Hematopoietic multipotent progenitor cell treated with erythropoietin and hydrocortisone succinate and interleukin-3 and kit ligand, for 4 days (in vitro differentiated cells): Measurements from ENCODE around the gene TMEM30A.

Source experiments
- DNase-seq: peaks from one replicate; pipeline ENCODE4 v3.0.0-alpha.2; 2015

TMEM30A gene

GRCh38 chr6:75211920-75212590 is 72.5 kb downstream of the TMEM30A start:
- DNase-seq, result no peak

DNA sequence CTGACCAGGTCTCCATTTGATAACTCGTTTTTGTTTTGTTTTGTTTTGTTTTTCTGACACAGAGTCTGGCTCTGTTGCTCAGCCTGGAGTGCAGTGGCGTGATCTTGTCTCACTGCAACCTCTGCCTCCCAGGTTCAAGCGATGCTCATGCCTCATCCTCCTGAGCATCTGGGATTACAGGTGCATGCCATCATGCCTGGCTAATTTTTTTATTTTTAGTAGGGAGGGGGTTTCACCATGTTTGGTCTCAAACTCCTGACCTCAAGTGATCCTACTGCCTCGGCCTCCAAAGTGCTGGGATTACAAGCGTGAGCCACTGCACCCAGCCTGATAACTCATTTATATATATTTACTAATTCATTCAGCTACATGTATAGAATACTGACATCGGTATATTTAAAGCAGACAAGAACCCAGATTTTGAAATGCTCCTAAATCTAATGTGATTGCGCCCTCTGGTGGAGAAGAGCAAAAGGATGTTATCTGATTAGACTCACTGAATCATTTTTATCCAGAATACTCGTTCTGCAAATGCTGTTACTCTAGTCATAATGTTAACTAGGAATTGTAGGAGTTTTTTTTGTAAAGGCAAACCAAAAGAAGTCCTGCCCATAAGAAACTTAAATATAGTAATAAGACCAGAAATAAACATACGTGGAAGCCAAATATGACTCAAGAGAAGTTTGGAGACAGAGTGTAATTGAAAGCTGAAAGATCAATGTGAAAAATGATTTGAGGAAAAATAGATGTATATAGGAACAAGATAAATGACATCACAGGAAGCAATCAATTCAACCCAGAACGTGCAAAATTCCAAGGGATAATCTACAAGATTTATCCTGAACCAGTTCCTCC is 73.5 kb downstream of the TMEM30A start:
- DNase-seq, result peak; percentile 87

- DNase-seq, result no peak
These were observed 75.3 kb downstream of the TMEM30A start for GRCh38 chr6:75209184-75209723.

DNA sequence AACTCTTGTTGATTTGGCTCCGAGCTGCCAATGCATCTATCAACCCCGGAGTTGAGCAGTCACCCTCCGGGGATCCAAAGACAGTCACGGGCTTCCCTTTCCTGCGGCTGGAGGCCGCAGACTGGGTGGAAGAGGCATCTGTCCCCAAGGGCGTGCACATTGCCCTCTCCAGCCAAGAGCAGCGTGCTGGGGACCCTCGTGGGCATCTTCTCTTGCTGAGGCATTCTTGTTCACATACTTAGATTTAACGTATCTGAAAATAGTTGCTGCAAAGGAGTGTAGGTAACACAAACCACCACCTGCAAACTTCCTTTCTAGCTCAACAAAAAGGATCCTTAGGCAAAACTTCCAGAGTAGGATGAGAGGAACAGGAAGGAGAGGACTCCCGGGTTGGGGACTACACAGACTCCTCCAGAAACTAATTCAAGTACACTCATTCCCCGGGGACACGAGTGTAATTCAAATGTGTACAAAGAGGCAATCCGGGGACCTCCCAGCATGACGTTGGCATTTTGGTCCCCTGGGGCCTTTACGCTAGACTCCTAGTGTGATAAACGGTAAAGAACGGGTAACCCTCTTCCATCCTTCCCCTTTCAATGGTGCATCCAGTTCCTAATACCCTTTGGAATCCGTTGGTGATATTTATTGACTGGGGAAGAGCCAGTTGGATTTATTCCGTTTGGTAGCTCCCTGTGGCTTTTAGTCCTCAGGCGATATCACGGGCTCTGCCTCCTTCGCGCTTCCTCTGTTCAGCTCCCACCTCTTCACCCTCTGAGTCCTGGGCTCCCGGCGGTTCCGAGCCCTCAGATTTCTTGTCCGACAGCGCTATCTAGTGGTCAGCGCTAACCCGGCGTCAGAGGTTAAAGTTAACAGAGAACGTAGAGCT is 76.1 kb downstream of the TMEM30A start:
- peak; percentile 89 for DNase-seq

GRCh38 chr6:75206576-75207342 is 77.8 kb downstream of the TMEM30A start:
- no peak for DNase-seq

DNA sequence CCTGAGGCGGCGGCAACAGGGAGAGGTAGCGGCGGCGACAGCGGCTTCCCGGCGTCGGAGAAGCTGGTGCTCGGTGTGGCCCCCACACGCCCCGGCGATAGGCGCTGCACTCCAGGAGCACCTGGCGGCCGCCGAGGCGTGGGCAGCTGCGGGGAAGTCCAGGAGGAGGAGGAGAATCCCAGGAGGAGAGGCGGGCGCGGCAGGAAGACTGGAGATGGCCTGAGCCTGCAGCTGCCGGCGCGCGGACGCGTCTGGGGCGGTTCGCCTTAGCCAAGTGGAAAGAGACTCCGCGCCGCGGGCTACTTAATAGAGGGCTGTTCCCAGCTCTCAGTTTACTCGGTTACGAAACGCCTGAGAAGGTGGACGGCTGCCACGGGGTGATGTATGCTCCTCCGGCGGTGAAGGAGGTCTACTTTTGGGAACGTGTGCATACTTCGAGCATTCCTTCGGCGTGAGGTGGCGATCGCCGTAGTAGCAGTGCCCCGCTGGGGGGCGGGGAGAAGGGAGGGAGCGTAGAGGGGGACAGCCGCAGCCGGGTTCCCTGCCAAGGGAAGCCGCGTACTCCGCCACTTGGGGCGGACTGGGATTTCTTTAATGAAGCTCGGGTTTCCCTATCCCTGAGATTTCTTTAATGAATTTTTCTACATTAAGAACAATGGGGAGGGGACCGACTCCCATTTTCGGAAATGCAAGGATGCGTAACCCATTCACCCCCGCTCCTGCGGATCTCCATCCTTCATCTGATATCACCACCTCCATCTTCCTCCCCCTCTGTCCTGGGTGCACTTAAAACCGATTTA is 78.6 kb downstream of the TMEM30A start, which contains the start of gene COL12A1:
Gene COL12A1 (minus strand): TSS at position 278 of the 800 bp plus-strand sequence. CDS start 3,261 bp downstream, outside the sequence.
- peak; percentile 24 for DNase-seq

DNA sequence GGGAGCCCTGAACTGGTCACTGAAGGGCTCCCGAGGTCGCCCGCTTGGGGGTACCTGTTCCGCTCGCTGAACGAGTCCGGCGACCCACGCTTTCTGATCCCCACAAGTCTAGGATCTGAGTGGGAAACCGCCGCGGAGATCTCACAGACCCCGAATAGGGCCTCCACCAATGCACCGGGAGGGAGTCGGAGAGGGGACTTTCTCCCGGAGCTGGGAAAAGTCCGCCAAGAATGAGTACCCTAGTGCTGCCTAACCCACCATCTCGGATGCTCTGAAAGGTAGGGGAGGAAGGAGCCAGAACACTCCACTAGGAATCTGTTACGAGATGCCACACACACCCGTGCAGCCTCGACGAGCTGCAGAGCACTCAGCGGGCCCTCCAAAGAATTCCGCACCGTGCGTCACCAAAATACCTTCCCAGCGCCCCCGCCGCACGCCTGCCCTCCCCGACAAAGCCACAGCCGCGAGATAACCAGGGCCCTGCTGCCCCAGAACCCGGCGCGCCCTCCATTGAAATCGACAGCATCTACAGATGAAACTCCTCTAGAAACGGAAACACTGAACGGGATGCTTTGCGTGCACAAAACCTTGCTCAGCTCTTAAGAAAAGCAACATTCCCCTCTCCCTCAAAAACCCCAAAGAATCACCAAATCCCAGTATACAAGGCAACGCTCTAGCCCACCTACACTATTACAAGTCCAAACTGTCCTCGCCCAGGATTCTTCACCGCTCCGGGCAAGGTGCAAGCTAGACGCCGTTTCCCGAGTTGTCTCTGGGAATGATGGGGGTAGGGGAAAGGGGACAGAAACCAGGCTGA is 79.4 kb downstream of the TMEM30A start:
- DNase-seq, result peak; percentile 39

- peak; percentile 73 for DNase-seq
These were observed 80.2 kb downstream of the TMEM30A start for GRCh38 chr6:75204217-75204958.

DNA sequence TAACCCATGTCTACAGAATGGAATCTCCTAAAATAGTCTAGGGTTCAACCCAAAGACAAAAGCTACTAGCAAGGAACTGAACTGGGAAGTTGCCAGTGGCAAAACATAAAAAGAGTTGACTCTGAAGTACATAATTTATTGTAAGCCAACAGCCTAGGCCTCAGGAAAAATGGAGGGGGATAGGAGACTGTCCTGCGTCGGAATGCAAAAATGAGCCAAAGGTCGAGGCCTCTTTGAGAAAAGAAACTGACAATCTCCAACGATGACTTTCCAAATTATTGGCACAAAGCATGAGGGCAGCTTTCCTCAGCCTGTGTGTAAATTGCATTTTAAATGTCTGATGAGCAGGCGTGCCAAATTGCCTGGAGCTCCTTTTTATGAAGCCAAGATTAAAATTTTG is 80.9 kb downstream of the TMEM30A start:
- DNase-seq, result no peak
